ENCODE data around the gene ADARB1.

Gene ADARB1

DNA sequence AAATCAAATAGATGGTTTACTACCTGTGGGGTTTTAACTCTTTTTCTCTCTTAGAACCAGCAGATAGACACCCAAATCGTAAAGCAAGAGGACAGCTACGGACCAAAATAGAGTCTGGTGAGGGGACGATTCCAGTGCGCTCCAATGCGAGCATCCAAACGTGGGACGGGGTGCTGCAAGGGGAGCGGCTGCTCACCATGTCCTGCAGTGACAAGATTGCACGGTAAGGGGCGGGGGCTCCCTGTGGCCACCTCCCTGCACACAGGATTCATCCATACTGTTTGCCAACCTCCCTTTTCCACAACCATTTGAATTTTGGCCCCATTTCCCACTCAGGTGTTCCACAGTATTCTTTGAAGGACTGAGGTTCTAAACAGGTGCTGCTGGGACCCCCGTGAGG lies 110.5 kb downstream of the ADARB1 start:
- H3K27me3 ChIP-seq (ENCODE audit: insufficient read depth, poor library complexity, severe bottlenecking): no peaks in the 10 kb centered on the region
- DNase-seq (ENCODE audit: low spot score) (no peak), ATAC-seq (ENCODE audit: low read depth) (no peak)
- no peaks in the 10 kb centered on the region for H3K4me1 ChIP-seq (ENCODE audit: insufficient read depth, poor library complexity, severe bottlenecking)
- H3K9me3 ChIP-seq (ENCODE audit: severe bottlenecking): peaks cover 19% of the 10 kb centered on the region
- H3K27ac ChIP-seq (ENCODE audit: poor library complexity, severe bottlenecking): no peak overlapping the region
- peaks cover 47% of the 10 kb centered on the region for H3K36me3 ChIP-seq (ENCODE audit: low read depth)
- TF ChIP-seq, protein P1, sequence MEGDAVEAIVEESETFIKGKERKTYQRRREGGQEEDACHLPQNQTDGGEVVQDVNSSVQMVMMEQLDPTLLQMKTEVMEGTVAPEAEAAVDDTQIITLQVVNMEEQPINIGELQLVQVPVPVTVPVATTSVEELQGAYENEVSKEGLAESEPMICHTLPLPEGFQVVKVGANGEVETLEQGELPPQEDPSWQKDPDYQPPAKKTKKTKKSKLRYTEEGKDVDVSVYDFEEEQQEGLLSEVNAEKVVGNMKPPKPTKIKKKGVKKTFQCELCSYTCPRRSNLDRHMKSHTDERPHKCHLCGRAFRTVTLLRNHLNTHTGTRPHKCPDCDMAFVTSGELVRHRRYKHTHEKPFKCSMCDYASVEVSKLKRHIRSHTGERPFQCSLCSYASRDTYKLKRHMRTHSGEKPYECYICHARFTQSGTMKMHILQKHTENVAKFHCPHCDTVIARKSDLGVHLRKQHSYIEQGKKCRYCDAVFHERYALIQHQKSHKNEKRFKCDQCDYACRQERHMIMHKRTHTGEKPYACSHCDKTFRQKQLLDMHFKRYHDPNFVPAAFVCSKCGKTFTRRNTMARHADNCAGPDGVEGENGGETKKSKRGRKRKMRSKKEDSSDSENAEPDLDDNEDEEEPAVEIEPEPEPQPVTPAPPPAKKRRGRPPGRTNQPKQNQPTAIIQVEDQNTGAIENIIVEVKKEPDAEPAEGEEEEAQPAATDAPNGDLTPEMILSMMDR (IDR thresholded peaks at IDR 0.05; ENCODE audit: poor library complexity, severe bottlenecking): no peak
- no peak overlapping the region for H3K4me3 ChIP-seq (ENCODE audit: severe bottlenecking)

DNA sequence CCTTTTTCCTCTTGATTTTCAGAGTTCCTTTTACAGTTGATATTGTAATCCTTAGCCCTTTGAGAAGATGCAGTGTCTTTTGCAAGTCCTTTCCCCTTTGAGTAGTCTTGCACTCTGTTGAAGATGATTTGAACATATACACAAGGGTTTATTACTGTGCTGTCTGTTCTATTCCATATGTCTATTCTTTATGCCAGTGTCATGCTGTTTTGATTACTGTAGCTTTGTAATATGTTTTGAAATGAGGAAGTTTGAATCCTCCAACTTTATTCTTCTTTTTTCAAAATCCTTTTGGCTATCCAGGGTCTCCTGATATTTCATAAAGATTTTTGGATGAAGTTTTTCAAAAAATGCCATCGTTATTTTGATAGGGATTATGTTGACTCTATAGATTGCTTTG lies 112.3 kb downstream of the ADARB1 start:
- Histone ChIP-seq H3K27ac (ENCODE audit: poor library complexity, severe bottlenecking) (no peak overlapping the region), H3K4me3 (ENCODE audit: severe bottlenecking) (no peak overlapping the region), H3K27me3 (ENCODE audit: insufficient read depth, poor library complexity, severe bottlenecking) (no peaks in the 10 kb centered on the region), H3K4me1 (ENCODE audit: insufficient read depth, poor library complexity, severe bottlenecking) (no peaks in the 10 kb centered on the region), H3K9me3 (ENCODE audit: severe bottlenecking) (peaks cover 19% of the 10 kb centered on the region), H3K36me3 (ENCODE audit: low read depth) (peaks cover 47% of the 10 kb centered on the region)
- DNase-seq (ENCODE audit: low spot score) (no peak), ATAC-seq (ENCODE audit: low read depth) (no peak)
- TF ChIP-seq, protein P1 (IDR thresholded peaks at IDR 0.05; ENCODE audit: poor library complexity, severe bottlenecking): no peak

DNA sequence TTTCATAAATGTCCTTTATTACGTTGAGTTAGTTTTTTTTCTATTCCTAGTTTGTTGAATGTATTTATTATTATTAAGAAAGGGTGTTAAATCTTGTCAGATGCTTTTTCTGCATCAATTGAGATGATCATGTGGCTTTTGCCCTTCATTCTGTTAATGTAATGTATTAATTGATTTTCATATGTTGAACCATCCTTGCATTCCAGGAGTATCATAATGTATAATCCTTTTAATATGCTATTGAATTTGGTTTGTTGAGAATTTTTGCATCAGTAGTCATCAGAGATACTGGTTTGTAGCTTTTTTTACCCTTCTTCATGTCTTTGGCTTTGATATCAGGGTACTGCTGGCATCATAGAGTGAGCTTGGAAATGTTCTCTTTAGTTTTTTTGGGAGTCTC lies 113.3 kb downstream of the ADARB1 start:
- ATAC-seq (ENCODE audit: low read depth): no peak
- no peaks in the 10 kb centered on the region for H3K27me3 ChIP-seq (ENCODE audit: insufficient read depth, poor library complexity, severe bottlenecking)
- DNase-seq (ENCODE audit: low spot score): no peak

DNA sequence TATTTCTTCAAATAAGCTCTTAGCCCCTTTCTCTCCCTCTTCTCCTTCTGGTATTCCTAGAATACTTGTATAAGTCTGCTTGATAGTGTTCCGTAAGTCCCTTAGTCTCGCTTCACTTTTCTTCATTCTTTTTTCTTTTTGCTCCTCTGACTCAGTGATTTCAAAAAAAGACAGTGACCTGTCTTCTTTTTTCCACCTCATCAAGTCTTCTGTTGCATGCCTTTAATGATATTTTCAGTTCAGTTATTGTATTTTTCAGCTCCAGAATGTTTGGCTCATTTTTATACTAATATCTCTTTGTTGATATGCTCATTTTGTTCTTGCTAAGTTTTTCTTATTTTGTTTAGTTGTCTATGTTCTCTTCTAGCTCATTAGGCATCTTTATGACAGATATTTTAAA lies 115.6 kb downstream of the ADARB1 start:
- ATAC-seq (ENCODE audit: low read depth) (no peak), DNase-seq (ENCODE audit: low spot score) (no peak)
- no peaks in the 10 kb centered on the region for H3K4me1 ChIP-seq (ENCODE audit: insufficient read depth, poor library complexity, severe bottlenecking)
- no peak overlapping the region for H3K4me3 ChIP-seq (ENCODE audit: severe bottlenecking)
- peaks cover 19% of the 10 kb centered on the region for H3K9me3 ChIP-seq (ENCODE audit: severe bottlenecking)
- H3K27ac ChIP-seq (ENCODE audit: poor library complexity, severe bottlenecking): no peak overlapping the region
- no peaks in the 10 kb centered on the region for H3K27me3 ChIP-seq (ENCODE audit: insufficient read depth, poor library complexity, severe bottlenecking)
- peaks cover 33% of the 10 kb centered on the region for H3K36me3 ChIP-seq (ENCODE audit: low read depth)
- TF ChIP-seq, protein P1 (IDR thresholded peaks at IDR 0.05; ENCODE audit: poor library complexity, severe bottlenecking): no peak

More for the DNA sequence above, 113.3 kb downstream of the ADARB1 start:
- TF ChIP-seq, protein P1 (IDR thresholded peaks at IDR 0.05; ENCODE audit: poor library complexity, severe bottlenecking): no peak
- H3K4me1 ChIP-seq (ENCODE audit: insufficient read depth, poor library complexity, severe bottlenecking): no peaks in the 10 kb centered on the region
- peaks cover 43% of the 10 kb centered on the region for H3K36me3 ChIP-seq (ENCODE audit: low read depth)
- H3K4me3 ChIP-seq (ENCODE audit: severe bottlenecking): no peak overlapping the region
- no peak overlapping the region for H3K27ac ChIP-seq (ENCODE audit: poor library complexity, severe bottlenecking)
- peaks cover 19% of the 10 kb centered on the region for H3K9me3 ChIP-seq (ENCODE audit: severe bottlenecking)

DNA sequence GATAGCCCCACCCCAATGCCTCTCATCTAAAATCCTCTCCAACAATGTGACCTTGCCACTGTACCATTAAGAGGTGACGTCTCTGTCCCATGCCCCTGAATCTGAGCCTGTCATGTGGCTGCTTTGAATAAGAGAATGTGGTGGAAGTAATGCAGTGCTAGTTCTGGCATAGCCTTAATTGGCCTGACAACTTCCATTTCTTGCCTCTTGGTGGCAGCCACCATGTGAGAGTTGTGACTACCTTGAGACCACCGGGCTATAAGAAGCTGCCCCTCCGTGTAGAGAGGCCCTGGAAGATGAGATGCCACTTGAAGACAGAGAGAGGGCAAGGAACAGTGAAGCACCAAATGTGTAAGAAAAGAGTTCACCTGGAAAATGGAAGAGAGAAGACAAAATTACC lies 118.0 kb downstream of the ADARB1 start:
- ATAC-seq (ENCODE audit: low read depth) (no peak), DNase-seq (ENCODE audit: low spot score) (no peak)
- no peak overlapping the region for H3K4me3 ChIP-seq (ENCODE audit: severe bottlenecking)
- no peaks in the 10 kb centered on the region for H3K4me1 ChIP-seq (ENCODE audit: insufficient read depth, poor library complexity, severe bottlenecking)
- H3K9me3 ChIP-seq (ENCODE audit: severe bottlenecking): peaks cover 10% of the 10 kb centered on the region
- no peak overlapping the region for H3K27ac ChIP-seq (ENCODE audit: poor library complexity, severe bottlenecking)
- H3K36me3 ChIP-seq (ENCODE audit: low read depth): peaks cover 14% of the 10 kb centered on the region
- TF ChIP-seq, protein P1 (IDR thresholded peaks at IDR 0.05; ENCODE audit: poor library complexity, severe bottlenecking): no peak
- no peaks in the 10 kb centered on the region for H3K27me3 ChIP-seq (ENCODE audit: insufficient read depth, poor library complexity, severe bottlenecking)

Measured in RWPE2 (cell line).